Measurements from ENCODE around the gene CSKMT. TPM values are rescaled to one million over a fixed set of nuclear protein-coding genes. Genes with fewer than 3 reads are reported as not detected.
A peak's percentile ranks its signal among the peaks of the same experiment; 100 is the strongest.

Gene CSKMT
- total RNA-seq, 1 experiment from 2014 or later: 19.2 TPM

GRCh38 chr11:62622476-62623089, 42.5 kb upstream of the CSKMT start:
- BruUV-seq (replicated peaks): TSS peak; percentile 99
- intact Hi-C loops (cut with micrococcal nuclease; ENCODE audit: unreplicated experiment): loop anchor here (1.0 to 5.0 kb wide), 3 partner anchors 24 to 45 kb away; partner anchors contain the start of genes C11orf98, CSKMT, GANAB and TUT1
- H3K9me3 ChIP-seq (ENCODE audit: insufficient read depth, low read depth): no peaks in the 10 kb centered on the region
- no peak for DNase-seq
- H3K27me3 ChIP-seq (ENCODE audit: insufficient read depth, low read depth): no peaks in the 10 kb centered on the region
- H3F3A ChIP-seq (ENCODE audit: insufficient read depth, low read depth): peaks cover 51% of the 10 kb centered on the region
- H3K36me3 ChIP-seq (ENCODE audit: low read depth): peaks cover 17% of the 10 kb centered on the region; the same call in 1 of the 2 replicates
- H3K4me3 ChIP-seq: peak overlapping the region; percentile 44; the same call in 1 of the 2 replicates
- no peaks in the 10 kb centered on the region for H4K20me1 ChIP-seq (ENCODE audit: insufficient read depth)
- peak overlapping the region; percentile 75 for H3K4me2 ChIP-seq
- ChIA-PET CTCF (interaction anchor here (0.6 kb wide), 1 partner anchor 108 kb away, joined by 6 read pairs; no protein-coding TSS in a partner anchor), POLR2A (ENCODE audit: unreplicated experiment) (interaction anchor here (0.6 to 1.6 kb wide), 8 partner anchors 31 to 1058 kb away, joined by 3 to 15 read pairs (median 4); partner anchors contain the start of genes C11orf98, CSKMT, INTS5 and TUT1)
- TF ChIP-seq CTCF (conservative IDR thresholded peaks at IDR 0.05) (no peak), EZH2 (IDR thresholded peaks at IDR 0.05; ENCODE audit: low read depth) (no peak)
- 0 out of 2 replicates have a peak overlapping the region, but pooled peaks have one; percentile 14 for H2AFZ ChIP-seq
- H3K9me2 ChIP-seq (ENCODE audit: insufficient read depth): no peaks in the 10 kb centered on the region
- peak overlapping the region; percentile 86 for H3K27ac ChIP-seq
- peaks cover 20% of the 10 kb centered on the region for H3K4me1 ChIP-seq (replicated peaks; ENCODE audit: insufficient read depth)
- peaks cover 18% of the 10 kb centered on the region for H3K79me2 ChIP-seq (ENCODE audit: low read depth)

GRCh38 chr11:62627713-62628112, 37.4 kb upstream of the CSKMT start:
- Histone ChIP-seq H3K4me3 (no peak overlapping the region), H3F3A (ENCODE audit: insufficient read depth, low read depth) (peaks cover 47% of the 10 kb centered on the region), H3K9me3 (ENCODE audit: insufficient read depth, low read depth) (no peaks in the 10 kb centered on the region), H3K9me2 (ENCODE audit: insufficient read depth) (no peaks in the 10 kb centered on the region), H2AFZ (no peak overlapping the region), H3K27me3 (ENCODE audit: insufficient read depth, low read depth) (no peaks in the 10 kb centered on the region), H3K36me3 (ENCODE audit: low read depth) (peaks cover 53% of the 10 kb centered on the region), H3K4me2 (no peak overlapping the region), H3K27ac (no peak overlapping the region), H3K4me1 (replicated peaks; ENCODE audit: insufficient read depth) (peaks cover 3% of the 10 kb centered on the region), H3K79me2 (ENCODE audit: low read depth) (no peaks in the 10 kb centered on the region), H4K20me1 (ENCODE audit: insufficient read depth) (no peaks in the 10 kb centered on the region)
- no peak for TF ChIP-seq CTCF (conservative IDR thresholded peaks at IDR 0.05)
- no peak for TF ChIP-seq EZH2 (IDR thresholded peaks at IDR 0.05; ENCODE audit: low read depth)
- ChIA-PET CTCF (no interaction called here), POLR2A (ENCODE audit: unreplicated experiment) (no interaction called here)
- BruUV-seq (replicated peaks): no TSS peak
- intact Hi-C loops (cut with micrococcal nuclease; ENCODE audit: unreplicated experiment): no loop called here
- DNase-seq: no peak

DNA sequence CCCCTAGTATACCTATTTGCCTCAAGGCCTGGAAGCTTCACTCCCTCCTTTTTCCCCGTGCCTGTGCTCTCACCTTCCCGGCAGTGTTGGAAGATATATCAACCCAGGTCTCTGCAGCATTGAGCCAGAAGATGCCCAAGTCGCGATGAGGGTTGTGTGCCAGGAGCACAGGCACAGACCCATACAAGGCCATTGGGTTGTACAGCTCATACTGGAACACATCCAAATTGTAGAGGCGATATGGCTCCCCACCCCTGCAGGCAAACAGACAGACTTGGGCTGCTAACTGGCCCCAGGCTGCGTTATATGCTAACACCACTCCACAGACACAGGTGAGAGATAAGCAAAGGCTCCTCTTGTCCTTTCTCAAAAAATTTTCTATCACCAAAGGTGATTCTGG, 32.6 kb upstream of the CSKMT start:
- Histone ChIP-seq H3K4me2 (no peak overlapping the region), H3K4me1 (replicated peaks; ENCODE audit: insufficient read depth) (no peaks in the 10 kb centered on the region), H4K20me1 (ENCODE audit: insufficient read depth) (peaks cover 4% of the 10 kb centered on the region), H3K9me3 (ENCODE audit: insufficient read depth, low read depth) (no peaks in the 10 kb centered on the region), H3F3A (ENCODE audit: insufficient read depth, low read depth) (peaks cover 16% of the 10 kb centered on the region; the same call in 1 of the 2 replicates), H3K79me2 (ENCODE audit: low read depth) (no peaks in the 10 kb centered on the region), H3K27ac (no peak overlapping the region), H3K36me3 (ENCODE audit: low read depth) (peaks cover 62% of the 10 kb centered on the region), H3K9me2 (ENCODE audit: insufficient read depth) (no peaks in the 10 kb centered on the region), H2AFZ (no peak overlapping the region), H3K4me3 (no peak overlapping the region), H3K27me3 (ENCODE audit: insufficient read depth, low read depth) (no peaks in the 10 kb centered on the region)
- TF ChIP-seq EZH2 (IDR thresholded peaks at IDR 0.05; ENCODE audit: low read depth) (no peak), CTCF (conservative IDR thresholded peaks at IDR 0.05) (no peak)
- DNase-seq: no peak
- CTCF ChIA-PET: no interaction called here
- POLR2A ChIA-PET (ENCODE audit: unreplicated experiment): no interaction called here
- intact Hi-C loops (cut with micrococcal nuclease; ENCODE audit: unreplicated experiment): no loop called here
- BruUV-seq (replicated peaks): no TSS peak
